ENCODE data around the gene CORO6. TPM values are rescaled to one million over a fixed set of nuclear protein-coding genes. Genes with fewer than 3 reads are reported as not detected.

The CORO6 gene
- polyA plus RNA-seq, 2 of the 4 experiments (the other 2 are of a cell fraction) = 5.0 to 10.1 TPM

GRCh38 chr17:29613352-29613837 lies 9.3 kb downstream of the CORO6 start (continued):
- TF ChIP-seq HOXB5 (CRISPR knock-in tag; IDR thresholded peaks at IDR 0.05) = 0 out of 2 replicates have a peak, but pooled peaks have one; percentile 65
- TF ChIP-seq JUN (IDR thresholded peaks at IDR 0.05) = 0 out of 5 replicates have a peak, but pooled peaks of 1 of the 2 experiments have one; percentile 25
- no peak for TF ChIP-seq CHD4 (IDR thresholded peaks at IDR 0.05; ENCODE audit: borderline replicate concordance)
- 0 out of 2 replicates have a peak, but pooled peaks have one; percentile 36 for TF ChIP-seq NPAS2 (CRISPR knock-in tag; IDR thresholded peaks at IDR 0.05; ENCODE audit: borderline replicate concordance)
- no peak for TF ChIP-seq HOXB13 (CRISPR knock-in tag; IDR thresholded peaks at IDR 0.05; ENCODE audit: low read depth)

GRCh38 chr17:29612404-29613280 lies 10.1 kb downstream of the CORO6 start:
- H3K9me3 ChIP-seq = no peaks in the 10 kb centered on the region
- H3K27ac ChIP-seq = peak overlapping the region; percentile 67 to 77; a peak in 5 of 6 replicates
- POLR2A ChIA-PET = interaction anchor here (1.0 to 1.1 kb wide), 2 partner anchors 12 to 21 kb away, joined by 3 to 4 read pairs; no protein-coding TSS in a partner anchor
- WGBS (ENCODE audit: missing lambda C conversion rate) = 95% methylated on average over 69 of the region's 85 CpGs
- peak overlapping the region; percentile 78 for H3K4me2 ChIP-seq
- FAIRE-seq (no peak), ATAC-seq (no peak), DNase-seq (ENCODE audit: low read depth in 1 of 2, low spot score in 1 of 2) (no peak)
- TF ChIP-seq ATOH8 (CRISPR knock-in tag; IDR thresholded peaks at IDR 0.05; ENCODE audit: low read depth) (no peak), GATA3 (IDR thresholded peaks at IDR 0.05; ENCODE audit: borderline replicate concordance) (no peak), HOXA7 (CRISPR knock-in tag; IDR thresholded peaks at IDR 0.05) (no peak), RFX5 (IDR thresholded peaks at IDR 0.05) (no peak), CHD2 (IDR thresholded peaks at IDR 0.05; ENCODE audit: low read length, partially characterized antibody) (no peak), SMC3 (IDR thresholded peaks at IDR 0.05) (no peak), E2F6 (IDR thresholded peaks at IDR 0.05; ENCODE audit: borderline replicate concordance, low read depth) (no peak), EHF (CRISPR knock-in tag; IDR thresholded peaks at IDR 0.05) (no peak), NR3C1 (IDR thresholded peaks at IDR 0.05) (no peak), CBX8 (IDR thresholded peaks at IDR 0.05) (no peak), BHLHE40 (IDR thresholded peaks at IDR 0.05; ENCODE audit: low read depth, low read length) (no peak), EP300 (IDR thresholded peaks at IDR 0.05) (no peak), MYC (IDR thresholded peaks at IDR 0.05; ENCODE audit: borderline replicate concordance, low read length) (no peak), FOXS1 (CRISPR knock-in tag; IDR thresholded peaks at IDR 0.05) (no peak), KDM5A (IDR thresholded peaks at IDR 0.05) (no peak), RNF2 (IDR thresholded peaks at IDR 0.05; ENCODE audit: borderline replicate concordance, low read depth) (no peak), TFCP2L1 (CRISPR knock-in tag; IDR thresholded peaks at IDR 0.05) (no peak), TP53 (CRISPR knock-in tag; IDR thresholded peaks at IDR 0.05) (no peak), JUN (IDR thresholded peaks at IDR 0.05) (no peak), JUNB (IDR thresholded peaks at IDR 0.05) (no peak)
- H3K4me1 ChIP-seq = peaks cover 19% of the 10 kb centered on the region
- H3K4me3 ChIP-seq = peak overlapping the region; percentile 23; the same call in 1 of the 3 replicates
- CTCF ChIA-PET = interaction anchor here (0.5 to 23.2 kb wide), 21 partner anchors 8 to 464 kb away, joined by 3 to 447 read pairs (median 5); partner anchors contain the start of genes ABHD15, ANKRD13B, CORO6 and TP53I13

GRCh38 chr17:29612094-29612403 lies 10.7 kb downstream of the CORO6 start:
- Histone ChIP-seq H3K9me3 (no peaks in the 10 kb centered on the region), H3K27ac (no peak overlapping the region), H3K4me2 (no peak overlapping the region), H3K4me3 (no peak overlapping the region), H3K4me1 (peaks cover 14% of the 10 kb centered on the region)
- POLR2A ChIA-PET = no interaction called here
- FAIRE-seq = no peak
- CTCF ChIA-PET = interaction anchor here (0.5 to 23.2 kb wide), 5 partner anchors 16 to 196 kb away, joined by 3 to 447 read pairs (median 111); partner anchors contain the start of genes ABHD15, ANKRD13B and TP53I13
- no peak for ATAC-seq
- DNase-seq (ENCODE audit: low read depth in 1 of 2, low spot score in 1 of 2) = no peak
- WGBS (ENCODE audit: missing lambda C conversion rate) = 98% methylated on average over 12 of the region's 12 CpGs
- TF ChIP-seq TP53 (CRISPR knock-in tag; IDR thresholded peaks at IDR 0.05) (no peak), HOXA7 (CRISPR knock-in tag; IDR thresholded peaks at IDR 0.05) (no peak), PBX3 (IDR thresholded peaks at IDR 0.05) (no peak), ZNF302 (CRISPR knock-in tag; IDR thresholded peaks at IDR 0.05) (no peak), POLR2AphosphoS2 (conservative IDR thresholded peaks at IDR 0.05; ENCODE audit: low read length) (no peak), FOXS1 (CRISPR knock-in tag; IDR thresholded peaks at IDR 0.05) (no peak), USF2 (IDR thresholded peaks at IDR 0.05) (no peak), GATA3 (IDR thresholded peaks at IDR 0.05; ENCODE audit: borderline replicate concordance) (no peak), RARB (CRISPR knock-in tag; IDR thresholded peaks at IDR 0.05) (no peak), KDM1A (IDR thresholded peaks at IDR 0.05; ENCODE audit: low read depth) (no peak), HMGXB4 (CRISPR knock-in tag; IDR thresholded peaks at IDR 0.05; ENCODE audit: borderline replicate concordance) (no peak), POLR2A (IDR thresholded peaks at IDR 0.05; ENCODE audit: low read length) (no peak)

Measured in A549 (cell line).